HepG2 (cell line): ENCODE data around the gene CMTM8. TPM values are rescaled to one million over a fixed set of nuclear protein-coding genes. Genes with fewer than 3 reads are reported as not detected.

Experiments used
- CAMTA2 ChIP-seq: sonication (generic); formaldehyde crosslinking; IDR thresholded peaks from 2 replicates; pipeline ENCODE4 v1.4.0; 2020; ENCODE audit warnings: mild to moderate bottlenecking, missing genetic modification reagents, borderline replicate concordance
- EZH2 ChIP-seq: conservative IDR thresholded peaks from 2 replicates; pipeline ENCODE4 v1.6.1; 2012; ENCODE audit warnings: mild to moderate bottlenecking, low read depth, low read length, moderate library complexity
- HIVEP1 ChIP-seq: sonication (generic); formaldehyde crosslinking; IDR thresholded peaks from 2 replicates; pipeline ENCODE4 v1.4.0; 2020; ENCODE audit warnings: mild to moderate bottlenecking, missing genetic modification reagents
- IKZF4 ChIP-seq: sonication (generic); formaldehyde crosslinking; IDR thresholded peaks from 2 replicates; pipeline ENCODE4 v1.5.1; 2020; ENCODE audit warnings: borderline replicate concordance, mild to moderate bottlenecking, low read depth, missing genetic modification reagents; ENCODE audit errors: not compliant biosample characterization
- IRF2 ChIP-seq: IDR thresholded peaks from 2 replicates; pipeline ENCODE4 v1.6.1; 2018; ENCODE audit warnings: missing genetic modification reagents, missing compliant biosample characterization
- LCORL ChIP-seq, 2 experiments: fragments of 450-650 bp in 1 of 2; sonication (generic) in 1 of 2; formaldehyde crosslinking in 1 of 2; IDR thresholded peaks; 2 replicates each; pipeline versions ENCODE4 v1.5.0 to v1.6.1; 2017 to 2020; ENCODE audit warnings: antibody characterized with exemption in 1 of 2, missing genetic modification reagents in 1 of 2
- MZF1 ChIP-seq: sonication (generic); formaldehyde crosslinking; IDR thresholded peaks from 2 replicates; pipeline ENCODE4 v1.8.1; 2023; ENCODE audit warnings: mild to moderate bottlenecking, missing genetic modification reagents, borderline replicate concordance
- NCOA1 ChIP-seq: sonication (generic); formaldehyde crosslinking; IDR thresholded peaks from 2 replicates; pipeline ENCODE4 v1.9.0; 2021; ENCODE audit warnings: missing genetic modification reagents
- NCOA5 ChIP-seq: sonication (generic); formaldehyde crosslinking; IDR thresholded peaks from 2 replicates; pipeline ENCODE4 v1.4.0; 2020; ENCODE audit warnings: missing genetic modification reagents
- TMF1 ChIP-seq: sonication (generic); formaldehyde crosslinking; IDR thresholded peaks from 2 replicates; pipeline ENCODE4 v1.8.1; 2022; ENCODE audit warnings: low read depth, missing genetic modification reagents
- ZC3H13 ChIP-seq: sonication (generic); formaldehyde crosslinking; IDR thresholded peaks from 2 replicates; pipeline ENCODE4 v1.8.1; 2023; ENCODE audit warnings: mild to moderate bottlenecking, missing genetic modification reagents, moderate library complexity
- ZKSCAN5 ChIP-seq: sonication (generic); formaldehyde crosslinking; IDR thresholded peaks from 2 replicates; pipeline ENCODE4 v1.5.1; 2020; ENCODE audit warnings: mild to moderate bottlenecking, missing genetic modification reagents
- ZNF235 ChIP-seq: sonication (generic); formaldehyde crosslinking; IDR thresholded peaks from 2 replicates; pipeline ENCODE4 v1.8.1; 2023; ENCODE audit warnings: mild to moderate bottlenecking, missing genetic modification reagents, borderline replicate concordance
- ZNF556 ChIP-seq: sonication (generic); formaldehyde crosslinking; IDR thresholded peaks from 2 replicates; pipeline ENCODE4 v1.4.0; 2020; ENCODE audit warnings: mild to moderate bottlenecking, missing genetic modification reagents, borderline replicate concordance
- ZNF776 ChIP-seq: sonication (generic); formaldehyde crosslinking; IDR thresholded peaks from 2 replicates; pipeline ENCODE4 v1.4.0; 2020; ENCODE audit warnings: mild to moderate bottlenecking, missing genetic modification reagents
- polyA plus RNA-seq, 8 experiments: library from polyadenylated mRNA; depleted of rRNA in 3 of 8; stranded (reverse) in 7 of 8; unstranded in 1 of 8; fragments of >200 nt; fragmentation: Illumina TruSeq in 4 of 8; extraction: Trizol in 4 of 8; gene quantifications; 2 replicates each; pipeline versions ENCODE4 v1.2.1 to v1.2.3, GENCODE V29; 2011 to 2016; ENCODE audit warnings: low read depth in 4 of 8, missing spikeins in 1 of 8, mixed read lengths in 1 of 8; ENCODE audit not compliant: insufficient read depth in 1 of 8
- total RNA-seq, 5 experiments: library from RNA; depleted of rRNA; stranded (reverse); fragments of >200 nt; fragmentation: Illumina TruSeq; extraction: Trizol; gene quantifications; 2 replicates each; pipeline ENCODE4 v1.2.3, GENCODE V29; 2016; ENCODE audit warnings: low read depth in 1 of 5
- TF ChIP-seq, protein P1 (sequence below): IDR thresholded peaks from 2 replicates; pipeline ENCODE4 v1.6.1; 2016; ENCODE audit warnings: low read depth, missing genetic modification reagents, missing compliant biosample characterization
- TF ChIP-seq, protein P2 (sequence below): IDR thresholded peaks from 2 replicates; pipeline ENCODE4 v1.6.1; 2016; ENCODE audit warnings: missing biosample characterization, missing genetic modification reagents, low read depth
- TF ChIP-seq, protein P3 (sequence below): sonication (generic); formaldehyde crosslinking; IDR thresholded peaks from 2 replicates; pipeline ENCODE4 v1.4.0; 2020; ENCODE audit warnings: missing genetic modification reagents, mild to moderate bottlenecking, borderline replicate concordance

CMTM8 gene
- total and polyA plus RNA-seq, 2 of the 13 experiments (the other 11 are each of a cell fraction or from before 2014, with no cell fraction given): 8.9 to 15.8 TPM

DNA sequence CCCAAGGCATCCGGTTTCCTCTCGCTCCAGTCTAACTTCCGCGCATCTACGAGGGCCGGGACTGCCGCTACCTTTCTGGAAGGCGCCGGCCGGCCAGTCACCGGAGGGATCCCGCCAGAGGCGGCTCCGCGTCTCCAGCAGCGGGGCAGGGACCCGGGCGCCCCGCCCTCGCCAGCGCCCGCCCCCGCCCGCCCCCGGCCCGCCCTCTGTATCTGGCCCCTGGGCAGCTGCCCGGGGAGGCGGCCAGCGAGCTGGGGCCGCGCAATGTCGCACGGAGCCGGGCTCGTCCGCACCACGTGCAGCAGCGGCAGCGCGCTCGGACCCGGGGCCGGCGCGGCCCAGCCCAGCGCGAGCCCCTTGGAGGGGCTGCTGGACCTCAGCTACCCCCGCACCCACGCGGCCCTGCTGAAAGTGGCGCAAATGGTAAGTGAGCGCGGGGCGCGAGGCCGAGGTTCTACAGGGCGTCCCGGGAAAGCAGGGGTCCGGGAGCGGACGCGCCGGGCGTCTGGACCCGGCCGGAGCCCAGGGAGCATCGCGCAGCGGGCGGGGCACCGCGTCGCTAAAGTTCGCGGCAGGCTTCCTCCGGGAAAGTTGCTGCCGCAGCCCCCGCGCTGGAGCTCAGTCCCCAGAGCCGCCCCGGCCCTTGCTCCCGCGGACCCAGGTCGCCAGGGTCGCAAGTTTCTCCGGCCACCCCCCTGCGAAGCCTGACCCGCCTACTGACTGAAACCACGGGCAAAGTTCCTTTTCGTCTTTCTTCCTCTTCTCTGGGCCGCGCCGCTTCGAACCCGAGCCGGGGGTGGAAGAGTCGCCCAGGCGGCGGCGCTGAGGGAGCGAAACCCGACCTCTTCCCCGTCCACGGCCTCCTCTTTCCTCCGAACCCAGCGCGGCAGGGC is 153.4 kb downstream of the CMTM8 start, which contains the start of gene CMTM7 (continued):
- TF ChIP-seq NCOA5 (CRISPR knock-in tag) (no peak), ZC3H13 (peak; percentile 72; the same call in 1 of the 2 replicates), CAMTA2 (CRISPR knock-in tag) (no peak), HIVEP1 (CRISPR knock-in tag) (no peak), EZH2 (no peak), ZKSCAN5 (CRISPR knock-in tag) (no peak), IRF2 (CRISPR knock-in tag) (no peak), TMF1 (peak; percentile 52; the same call in 1 of the 2 replicates), MZF1 (CRISPR knock-in tag) (no peak), LCORL (IDR thresholded peaks at IDR 0.05) (no peak), LCORL (CRISPR knock-in tag; IDR thresholded peaks at IDR 0.05) (peak; percentile 67; the same call in 1 of the 2 replicates), ZNF776 (CRISPR knock-in tag) (0 out of 2 replicates have a peak, but pooled peaks have one; percentile 33), IKZF4 (CRISPR knock-in tag) (peak; percentile 49), ZNF556 (CRISPR knock-in tag) (0 out of 2 replicates have a peak, but pooled peaks have one; percentile 29), NCOA1 (CRISPR knock-in tag) (0 out of 2 replicates have a peak, but pooled peaks have one; percentile 55), ZNF235 (CRISPR knock-in tag) (no peak; the same call in 1 of the 2 replicates)
- TF ChIP-seq, protein P1, sequence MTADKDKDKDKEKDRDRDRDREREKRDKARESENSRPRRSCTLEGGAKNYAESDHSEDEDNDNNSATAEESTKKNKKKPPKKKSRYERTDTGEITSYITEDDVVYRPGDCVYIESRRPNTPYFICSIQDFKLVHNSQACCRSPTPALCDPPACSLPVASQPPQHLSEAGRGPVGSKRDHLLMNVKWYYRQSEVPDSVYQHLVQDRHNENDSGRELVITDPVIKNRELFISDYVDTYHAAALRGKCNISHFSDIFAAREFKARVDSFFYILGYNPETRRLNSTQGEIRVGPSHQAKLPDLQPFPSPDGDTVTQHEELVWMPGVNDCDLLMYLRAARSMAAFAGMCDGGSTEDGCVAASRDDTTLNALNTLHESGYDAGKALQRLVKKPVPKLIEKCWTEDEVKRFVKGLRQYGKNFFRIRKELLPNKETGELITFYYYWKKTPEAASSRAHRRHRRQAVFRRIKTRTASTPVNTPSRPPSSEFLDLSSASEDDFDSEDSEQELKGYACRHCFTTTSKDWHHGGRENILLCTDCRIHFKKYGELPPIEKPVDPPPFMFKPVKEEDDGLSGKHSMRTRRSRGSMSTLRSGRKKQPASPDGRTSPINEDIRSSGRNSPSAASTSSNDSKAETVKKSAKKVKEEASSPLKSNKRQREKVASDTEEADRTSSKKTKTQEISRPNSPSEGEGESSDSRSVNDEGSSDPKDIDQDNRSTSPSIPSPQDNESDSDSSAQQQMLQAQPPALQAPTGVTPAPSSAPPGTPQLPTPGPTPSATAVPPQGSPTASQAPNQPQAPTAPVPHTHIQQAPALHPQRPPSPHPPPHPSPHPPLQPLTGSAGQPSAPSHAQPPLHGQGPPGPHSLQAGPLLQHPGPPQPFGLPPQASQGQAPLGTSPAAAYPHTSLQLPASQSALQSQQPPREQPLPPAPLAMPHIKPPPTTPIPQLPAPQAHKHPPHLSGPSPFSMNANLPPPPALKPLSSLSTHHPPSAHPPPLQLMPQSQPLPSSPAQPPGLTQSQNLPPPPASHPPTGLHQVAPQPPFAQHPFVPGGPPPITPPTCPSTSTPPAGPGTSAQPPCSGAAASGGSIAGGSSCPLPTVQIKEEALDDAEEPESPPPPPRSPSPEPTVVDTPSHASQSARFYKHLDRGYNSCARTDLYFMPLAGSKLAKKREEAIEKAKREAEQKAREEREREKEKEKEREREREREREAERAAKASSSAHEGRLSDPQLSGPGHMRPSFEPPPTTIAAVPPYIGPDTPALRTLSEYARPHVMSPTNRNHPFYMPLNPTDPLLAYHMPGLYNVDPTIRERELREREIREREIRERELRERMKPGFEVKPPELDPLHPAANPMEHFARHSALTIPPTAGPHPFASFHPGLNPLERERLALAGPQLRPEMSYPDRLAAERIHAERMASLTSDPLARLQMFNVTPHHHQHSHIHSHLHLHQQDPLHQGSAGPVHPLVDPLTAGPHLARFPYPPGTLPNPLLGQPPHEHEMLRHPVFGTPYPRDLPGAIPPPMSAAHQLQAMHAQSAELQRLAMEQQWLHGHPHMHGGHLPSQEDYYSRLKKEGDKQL (CRISPR knock-in tag): no peak
- TF ChIP-seq, protein P2, sequence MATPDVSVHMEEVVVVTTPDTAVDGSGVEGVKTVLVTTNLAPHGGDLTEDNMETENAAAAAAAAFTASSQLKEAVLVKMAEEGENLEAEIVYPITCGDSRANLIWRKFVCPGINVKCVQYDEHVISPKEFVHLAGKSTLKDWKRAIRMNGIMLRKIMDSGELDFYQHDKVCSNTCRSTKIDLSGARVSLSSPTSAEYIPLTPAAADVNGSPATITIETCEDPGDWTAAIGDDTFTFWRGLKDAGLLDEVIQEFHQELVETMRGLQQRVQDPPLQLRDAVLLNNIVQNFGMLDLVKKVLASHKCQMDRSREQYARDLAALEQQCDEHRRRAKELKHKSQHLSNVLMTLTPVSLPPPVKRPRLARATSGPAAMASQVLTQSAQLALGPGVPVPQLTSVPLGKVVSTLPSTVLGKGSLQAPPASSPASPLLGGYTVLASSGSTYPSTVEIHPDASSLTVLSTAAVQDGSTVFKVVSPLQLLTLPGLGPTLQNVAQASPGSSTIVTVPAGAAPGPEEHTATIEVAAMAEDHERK (CRISPR knock-in tag): no peak
- TF ChIP-seq, protein P3, sequence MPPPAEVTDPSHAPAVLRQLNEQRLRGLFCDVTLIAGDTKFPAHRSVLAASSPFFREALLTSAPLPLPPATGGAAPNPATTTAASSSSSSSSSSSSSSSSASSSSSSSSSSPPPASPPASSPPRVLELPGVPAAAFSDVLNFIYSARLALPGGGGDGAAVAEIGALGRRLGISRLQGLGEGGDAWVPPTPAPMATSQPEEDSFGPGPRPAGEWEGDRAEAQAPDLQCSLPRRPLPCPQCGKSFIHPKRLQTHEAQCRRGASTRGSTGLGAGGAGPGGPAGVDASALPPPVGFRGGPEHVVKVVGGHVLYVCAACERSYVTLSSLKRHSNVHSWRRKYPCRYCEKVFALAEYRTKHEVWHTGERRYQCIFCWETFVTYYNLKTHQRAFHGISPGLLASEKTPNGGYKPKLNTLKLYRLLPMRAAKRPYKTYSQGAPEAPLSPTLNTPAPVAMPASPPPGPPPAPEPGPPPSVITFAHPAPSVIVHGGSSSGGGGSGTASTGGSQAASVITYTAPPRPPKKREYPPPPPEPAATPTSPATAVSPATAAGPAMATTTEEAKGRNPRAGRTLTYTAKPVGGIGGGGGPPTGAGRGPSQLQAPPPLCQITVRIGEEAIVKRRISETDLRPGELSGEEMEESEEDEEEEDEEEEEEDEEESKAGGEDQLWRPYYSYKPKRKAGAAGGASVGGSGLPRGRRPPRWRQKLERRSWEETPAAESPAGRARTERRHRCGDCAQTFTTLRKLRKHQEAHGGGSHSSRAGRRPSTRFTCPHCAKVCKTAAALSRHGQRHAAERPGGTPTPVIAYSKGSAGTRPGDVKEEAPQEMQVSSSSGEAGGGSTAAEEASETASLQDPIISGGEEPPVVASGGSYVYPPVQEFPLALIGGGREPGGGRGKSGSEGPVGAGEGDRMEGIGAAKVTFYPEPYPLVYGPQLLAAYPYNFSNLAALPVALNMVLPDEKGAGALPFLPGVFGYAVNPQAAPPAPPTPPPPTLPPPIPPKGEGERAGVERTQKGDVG (CRISPR knock-in tag): no peak
